ENCODE measurements around the gene GNAO1.

GNAO1 gene

GRCh38 chr16:56298116-56298515, 106.8 kb downstream of the GNAO1 start:
- Mint-ChIP-seq H3K27me3 (peaks cover 32% of the 10 kb centered on the region), H3K4me1 (peaks cover 28% of the 10 kb centered on the region), H3K27ac (peak overlapping the region in 1 of 2 donors; percentile 34), H3K9me3 (no peaks in the 10 kb centered on the region), H3K4me3 (no peak overlapping the region)
- no peak for DNase-seq
- ATAC-seq: no peak

DNA sequence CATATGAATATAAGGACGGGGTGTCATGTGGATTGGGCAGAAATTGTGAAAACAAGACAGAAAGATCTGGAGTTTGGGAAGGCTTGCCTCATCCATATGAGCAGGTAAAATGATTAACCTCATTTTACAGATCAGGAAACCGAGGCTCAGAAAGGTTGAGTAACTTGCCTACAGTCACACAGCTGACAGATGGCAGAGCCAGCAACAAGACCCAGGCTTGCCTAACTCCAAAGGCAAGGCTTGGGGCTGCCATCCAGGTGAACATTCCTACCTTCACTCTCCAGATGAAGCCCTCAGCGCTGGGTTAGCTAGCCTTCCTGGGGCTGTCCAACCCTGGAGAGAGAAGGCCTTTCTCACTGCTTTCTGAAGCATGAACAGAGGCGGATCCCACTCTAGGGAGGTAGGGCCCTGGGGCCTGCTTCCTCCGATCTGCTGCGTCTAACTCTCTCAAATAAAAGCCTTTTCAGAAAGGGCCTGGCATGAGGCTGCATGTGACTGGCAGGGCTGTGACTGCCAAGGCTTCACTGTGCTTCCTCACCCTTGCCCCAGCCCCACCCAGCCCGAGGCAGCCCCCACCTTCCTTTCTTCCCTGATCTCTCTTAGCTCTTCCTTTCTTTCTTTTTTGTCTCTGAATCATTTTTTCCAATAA, 107.8 kb downstream of the GNAO1 start:
- DNase-seq (no peak), ATAC-seq (no peak)
- H3K27ac Mint-ChIP-seq: peak overlapping the region; percentile 8 to 82
- H3K4me3 Mint-ChIP-seq: no peak overlapping the region
- no peaks in the 10 kb centered on the region for H3K9me3 Mint-ChIP-seq
- H3K27me3 Mint-ChIP-seq: peaks cover 34% of the 10 kb centered on the region
- H3K4me1 Mint-ChIP-seq: peaks cover 28% of the 10 kb centered on the region

- ATAC-seq (no peak), DNase-seq (no peak)
- peaks cover 32% of the 10 kb centered on the region for H3K27me3 Mint-ChIP-seq
- H3K4me3 Mint-ChIP-seq: no peak overlapping the region
- H3K27ac Mint-ChIP-seq: no peak overlapping the region
- H3K4me1 Mint-ChIP-seq: peaks cover 28% of the 10 kb centered on the region
- H3K9me3 Mint-ChIP-seq: no peaks in the 10 kb centered on the region
Observed at GRCh38 chr16:56300242-56300623, 108.9 kb downstream of the GNAO1 start.

GRCh38 chr16:56300891-56301850, 109.9 kb downstream of the GNAO1 start:
- ATAC-seq (no peak), DNase-seq (no peak)
- Mint-ChIP-seq H3K9me3 (no peaks in the 10 kb centered on the region), H3K4me1 (peaks cover 20% of the 10 kb centered on the region), H3K27ac (no peak overlapping the region), H3K27me3 (peaks cover 22% of the 10 kb centered on the region), H3K4me3 (no peak overlapping the region)

GRCh38 chr16:56302506-56302905, 111.2 kb downstream of the GNAO1 start:
- peaks cover 16% of the 10 kb centered on the region for H3K27me3 Mint-ChIP-seq
- H3K4me1 Mint-ChIP-seq: peaks cover 20% of the 10 kb centered on the region
- no peak for ATAC-seq
- H3K4me3 Mint-ChIP-seq: no peak overlapping the region
- no peak overlapping the region for H3K27ac Mint-ChIP-seq
- DNase-seq: no peak
- H3K9me3 Mint-ChIP-seq: no peaks in the 10 kb centered on the region

- DNase-seq (no peak), ATAC-seq (no peak)
- peaks cover 17% of the 10 kb centered on the region for H3K27me3 Mint-ChIP-seq
- no peak overlapping the region for H3K4me3 Mint-ChIP-seq
- peaks cover 20% of the 10 kb centered on the region for H3K4me1 Mint-ChIP-seq
- H3K27ac Mint-ChIP-seq: no peak overlapping the region
- H3K9me3 Mint-ChIP-seq: no peaks in the 10 kb centered on the region
Observed at GRCh38 chr16:56303066-56303715, 111.9 kb downstream of the GNAO1 start.

GRCh38 chr16:56303880-56304279, 112.6 kb downstream of the GNAO1 start:
- no peak for DNase-seq
- Mint-ChIP-seq H3K27ac (no peak overlapping the region), H3K9me3 (no peaks in the 10 kb centered on the region), H3K4me3 (no peak overlapping the region), H3K4me1 (peaks cover 20% of the 10 kb centered on the region), H3K27me3 (peaks cover 17% of the 10 kb centered on the region)
- ATAC-seq: no peak

DNA sequence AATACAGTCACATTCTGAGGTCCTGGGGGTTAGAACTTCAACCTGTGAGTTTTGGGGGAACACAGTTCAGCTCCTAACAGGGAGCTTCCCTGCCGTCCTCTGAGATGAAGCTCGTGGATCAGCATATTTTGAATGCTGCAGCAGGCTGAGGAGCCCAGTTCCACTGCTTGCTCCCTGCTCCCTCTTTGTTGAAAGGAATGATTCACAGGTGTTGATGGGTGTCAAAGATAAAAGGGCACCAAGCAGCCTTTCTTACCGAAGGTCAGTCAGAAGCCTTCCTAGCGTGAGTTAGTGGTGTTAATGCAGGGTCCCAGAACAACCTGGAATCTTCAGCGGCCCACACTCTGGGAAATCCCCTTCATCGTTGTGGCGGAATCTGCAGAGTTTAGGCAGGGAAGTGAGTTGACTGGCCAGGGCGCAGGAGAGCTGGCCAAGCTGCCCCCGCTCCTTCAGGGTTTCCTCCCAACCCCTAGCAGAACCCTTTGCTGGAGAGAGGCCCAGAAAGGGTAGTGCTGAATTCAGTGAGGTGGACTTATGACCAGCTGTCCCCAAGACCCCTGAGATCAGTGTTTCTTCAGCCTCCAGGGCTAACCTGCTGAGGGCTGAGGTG, 114.8 kb downstream of the GNAO1 start:
- Mint-ChIP-seq H3K4me3 (no peak overlapping the region), H3K9me3 (peaks cover 0 to 7% of the 10 kb centered on the region in 2 donors), H3K27ac (no peak overlapping the region), H3K4me1 (peaks cover 11% of the 10 kb centered on the region), H3K27me3 (peaks cover 17% of the 10 kb centered on the region)
- DNase-seq: no peak
- ATAC-seq: no peak

GRCh38 chr16:56306690-56307533, 115.6 kb downstream of the GNAO1 start:
- no peak overlapping the region for H3K4me3 Mint-ChIP-seq
- H3K27me3 Mint-ChIP-seq: peaks cover 17% of the 10 kb centered on the region
- H3K4me1 Mint-ChIP-seq: peaks cover 4% of the 10 kb centered on the region
- ATAC-seq: no peak
- peak overlapping the region in 1 of 2 donors; percentile 39 for H3K27ac Mint-ChIP-seq
- peaks cover 0 to 7% of the 10 kb centered on the region in 2 donors for H3K9me3 Mint-ChIP-seq
- no peak for DNase-seq

GRCh38 chr16:56307534-56307873, 116.2 kb downstream of the GNAO1 start:
- Mint-ChIP-seq H3K27me3 (peaks cover 17% of the 10 kb centered on the region), H3K4me1 (no peaks in the 10 kb centered on the region), H3K9me3 (peaks cover 0 to 7% of the 10 kb centered on the region in 2 donors), H3K27ac (no peak overlapping the region), H3K4me3 (no peak overlapping the region)
- no peak for DNase-seq
- no peak for ATAC-seq

DNA sequence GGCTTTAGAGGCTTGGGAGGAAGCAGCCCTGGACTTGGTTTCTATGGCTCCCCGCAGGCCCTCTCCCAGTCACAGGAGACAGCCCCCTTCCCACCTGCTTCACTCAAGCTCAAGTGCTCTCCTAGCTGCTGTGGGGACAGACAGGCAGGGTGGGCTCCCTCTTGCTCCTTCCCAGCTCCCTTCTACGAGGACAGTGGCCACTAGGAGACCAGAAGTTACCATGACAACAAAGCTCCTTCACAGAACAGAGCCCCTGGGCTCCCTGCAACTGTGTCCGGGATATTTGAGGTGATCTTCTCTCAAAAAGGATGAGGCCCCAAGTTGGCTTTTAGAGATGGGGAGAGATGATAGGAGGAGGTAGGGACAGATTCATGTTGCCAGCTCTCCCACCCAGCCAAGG, 117.7 kb downstream of the GNAO1 start:
- H3K27me3 Mint-ChIP-seq: peaks cover 9% of the 10 kb centered on the region
- DNase-seq (no peak), ATAC-seq (no peak)
- H3K4me3 Mint-ChIP-seq: no peak overlapping the region
- H3K4me1 Mint-ChIP-seq: no peaks in the 10 kb centered on the region
- peaks cover 0 to 7% of the 10 kb centered on the region in 2 donors for H3K9me3 Mint-ChIP-seq
- no peak overlapping the region for H3K27ac Mint-ChIP-seq

- peaks cover 9% of the 10 kb centered on the region for H3K27me3 Mint-ChIP-seq
- no peaks in the 10 kb centered on the region for H3K4me1 Mint-ChIP-seq
- DNase-seq (no peak), ATAC-seq (peak; percentile 34)
- H3K27ac Mint-ChIP-seq: no peak overlapping the region
- H3K4me3 Mint-ChIP-seq: no peak overlapping the region
- H3K9me3 Mint-ChIP-seq: peaks cover 0 to 7% of the 10 kb centered on the region in 2 donors
Observed at GRCh38 chr16:56310690-56311089, 119.4 kb downstream of the GNAO1 start.

DNA sequence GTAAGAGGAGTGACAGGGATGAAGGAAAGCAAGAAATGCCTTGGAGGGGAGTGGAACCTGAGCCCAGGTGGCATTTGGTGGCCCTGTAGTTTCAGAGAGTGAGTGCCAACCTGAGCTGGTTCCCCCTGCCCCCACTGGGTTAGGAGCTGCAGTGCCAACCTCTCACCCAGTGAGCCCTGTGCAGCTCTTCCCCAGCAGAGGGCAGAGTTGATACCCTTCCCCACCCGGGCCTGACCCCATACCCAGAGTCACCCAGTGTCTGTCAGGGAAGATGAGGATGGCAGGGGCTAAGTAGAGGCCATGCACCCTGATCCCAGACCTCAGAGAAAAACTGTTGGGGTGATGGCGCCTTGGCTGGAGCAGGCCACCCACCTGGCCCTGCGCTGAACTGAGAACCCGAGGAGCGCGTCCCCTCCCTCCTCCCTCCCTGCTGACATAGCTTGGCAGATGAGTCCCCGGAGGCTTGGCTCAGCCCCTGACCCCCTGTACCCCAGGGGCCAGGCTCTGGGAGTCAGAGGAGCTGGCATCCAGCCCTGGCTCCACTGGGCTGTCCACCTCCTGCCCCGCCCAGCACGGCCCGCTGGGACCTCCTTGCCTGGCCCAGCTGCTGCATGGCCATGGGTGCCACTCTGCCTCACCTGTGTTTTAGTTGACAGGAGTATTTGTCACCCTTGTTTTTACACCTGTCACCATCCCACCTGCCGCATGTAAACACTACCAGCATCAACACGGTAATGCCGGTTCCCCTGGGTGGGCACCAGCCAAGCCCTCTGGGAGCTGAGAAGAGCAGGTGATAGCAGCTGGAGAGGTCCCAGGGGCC, 120.1 kb downstream of the GNAO1 start:
- H3K4me1 Mint-ChIP-seq: no peaks in the 10 kb centered on the region
- DNase-seq (no peak), ATAC-seq (peak; percentile 63)
- H3K27me3 Mint-ChIP-seq: peaks cover 16% of the 10 kb centered on the region
- peak overlapping the region in 1 of 2 donors; percentile 56 for H3K27ac Mint-ChIP-seq
- peaks cover 0 to 7% of the 10 kb centered on the region in 2 donors for H3K9me3 Mint-ChIP-seq
- H3K4me3 Mint-ChIP-seq: no peak overlapping the region

DNA sequence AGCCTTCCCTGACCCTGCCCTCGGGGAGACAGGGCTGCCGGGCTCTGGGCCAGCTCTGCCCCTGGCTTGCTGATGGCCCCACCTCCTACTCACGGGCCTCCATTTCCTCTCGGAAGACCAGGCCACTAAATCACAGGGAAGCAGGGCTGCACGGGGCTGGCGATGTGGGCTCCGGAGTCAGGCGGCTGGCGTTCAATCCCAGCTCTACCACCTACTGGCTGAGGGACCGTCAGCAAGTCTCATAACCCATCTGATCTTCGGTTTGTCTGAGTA, 120.7 kb downstream of the GNAO1 start:
- peaks cover 20% of the 10 kb centered on the region for H3K27me3 Mint-ChIP-seq
- no peak overlapping the region for H3K4me3 Mint-ChIP-seq
- H3K4me1 Mint-ChIP-seq: no peaks in the 10 kb centered on the region
- peak overlapping the region in 1 of 2 donors; percentile 56 for H3K27ac Mint-ChIP-seq
- ATAC-seq: no peak
- peaks cover 0 to 7% of the 10 kb centered on the region in 2 donors for H3K9me3 Mint-ChIP-seq
- DNase-seq: no peak
